Stimulated activated CD4-positive, alpha-beta T cell treated with anti-CD3 and anti-CD28 coated beads, Interleukin-4, amount 100 ng/mL, for 24 hours (primary cell): Measurements from ENCODE around the gene GZMM.

ENCODE experiments used
- DNase-seq: peaks from one replicate; pipeline ENCODE4 v3.0.0-alpha.2; 2020

Gene GZMM

DNA sequence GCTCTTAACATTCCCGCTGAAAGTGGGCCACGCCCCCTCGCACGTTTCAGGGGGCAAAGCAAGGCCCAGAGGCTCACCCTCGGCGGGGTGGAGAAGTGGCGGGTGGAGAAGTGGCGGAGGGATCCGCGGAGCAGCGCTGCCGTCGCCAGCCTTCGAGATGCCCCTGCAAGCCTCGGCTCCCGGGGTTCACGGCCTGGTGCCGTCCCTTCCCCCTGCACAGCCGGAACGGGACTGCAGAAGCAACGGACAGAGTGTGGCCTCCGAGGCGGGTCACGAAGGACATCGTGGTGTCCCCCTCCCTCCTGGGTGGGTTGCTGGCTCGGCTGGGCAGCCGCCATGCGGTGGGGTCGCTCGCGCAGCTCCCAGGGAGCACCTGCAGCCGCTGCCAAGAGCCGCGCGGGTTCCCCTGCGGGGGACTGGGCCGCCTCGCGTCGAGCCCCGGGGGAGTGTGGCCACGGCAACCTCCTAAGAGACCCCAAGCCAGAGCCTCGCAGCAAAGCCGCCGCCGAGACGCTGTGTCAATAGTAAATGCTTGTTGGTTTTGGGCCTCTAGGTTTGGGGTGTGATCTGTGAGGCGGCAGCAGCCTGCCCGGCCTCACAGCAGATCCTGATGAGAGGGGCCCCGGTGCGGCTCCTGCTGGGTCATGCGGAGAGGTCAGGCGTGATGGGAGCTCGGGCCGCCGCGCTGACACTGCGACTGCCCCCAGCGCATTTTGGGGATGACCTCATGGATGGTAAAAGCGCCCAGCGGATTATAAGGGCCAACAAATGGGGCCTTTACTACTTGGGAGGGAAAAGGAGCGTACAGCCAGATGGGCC is 31.1 kb upstream of the GZMM start:
- DNase-seq, result no peak

DNA sequence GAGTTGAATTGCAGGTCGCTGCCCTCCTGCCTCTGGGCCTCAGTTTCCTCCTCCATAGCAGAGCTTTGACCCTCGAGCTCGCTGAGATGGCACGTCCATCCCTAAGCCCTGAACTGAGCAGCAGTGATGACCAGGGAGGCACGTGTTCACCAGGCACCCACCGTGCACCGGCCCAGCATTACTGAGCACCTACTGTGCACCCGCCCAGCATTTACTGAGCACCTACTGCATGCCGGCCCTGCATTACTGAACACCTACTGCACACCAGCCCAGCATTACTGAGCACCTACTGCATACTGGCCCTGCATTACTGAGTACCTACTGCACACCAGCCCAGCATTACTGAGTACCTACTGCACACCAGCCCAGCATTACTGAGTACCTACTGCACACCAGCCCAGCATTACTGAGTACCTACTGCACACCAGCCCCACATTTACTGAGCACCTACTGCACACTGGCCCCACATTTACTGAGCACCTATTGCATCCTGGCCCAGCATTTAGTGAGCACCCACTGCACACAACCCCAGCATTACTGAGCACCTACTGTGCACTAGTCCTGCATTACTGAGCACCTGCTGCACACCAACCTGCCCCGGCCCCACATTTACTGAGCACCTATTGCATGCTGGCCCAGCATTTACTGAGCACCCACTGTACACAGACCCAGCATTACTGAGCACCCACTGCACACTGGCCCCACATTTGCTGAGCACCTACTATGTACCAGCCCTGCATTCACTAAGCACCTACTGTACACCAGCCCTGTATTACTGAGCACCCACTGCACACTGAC is 30.3 kb upstream of the GZMM start:
- no peak for DNase-seq

DNA sequence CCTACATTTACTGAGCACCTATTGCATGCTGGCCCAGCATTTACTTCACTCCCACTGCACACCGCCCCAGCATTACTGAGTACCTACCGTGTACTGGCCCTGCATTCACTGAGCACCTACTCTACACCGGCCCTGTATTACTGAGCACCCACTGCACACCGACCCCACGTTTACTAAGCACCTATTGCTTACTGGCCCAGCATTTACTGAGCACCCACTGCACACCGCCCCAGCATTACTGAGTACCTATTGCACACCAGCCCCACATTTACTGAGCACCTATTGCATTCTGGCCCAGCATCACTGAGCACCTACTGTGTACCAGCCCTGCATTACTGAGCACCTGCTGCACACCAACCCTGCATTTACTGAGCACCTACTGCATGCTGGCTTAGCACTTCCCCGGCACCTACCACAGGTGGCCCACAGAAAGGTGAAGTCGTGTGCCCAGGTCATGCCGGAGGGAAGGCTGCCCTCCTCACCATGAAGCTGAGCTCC is 29.6 kb upstream of the GZMM start:
- DNase-seq, result no peak

DNA sequence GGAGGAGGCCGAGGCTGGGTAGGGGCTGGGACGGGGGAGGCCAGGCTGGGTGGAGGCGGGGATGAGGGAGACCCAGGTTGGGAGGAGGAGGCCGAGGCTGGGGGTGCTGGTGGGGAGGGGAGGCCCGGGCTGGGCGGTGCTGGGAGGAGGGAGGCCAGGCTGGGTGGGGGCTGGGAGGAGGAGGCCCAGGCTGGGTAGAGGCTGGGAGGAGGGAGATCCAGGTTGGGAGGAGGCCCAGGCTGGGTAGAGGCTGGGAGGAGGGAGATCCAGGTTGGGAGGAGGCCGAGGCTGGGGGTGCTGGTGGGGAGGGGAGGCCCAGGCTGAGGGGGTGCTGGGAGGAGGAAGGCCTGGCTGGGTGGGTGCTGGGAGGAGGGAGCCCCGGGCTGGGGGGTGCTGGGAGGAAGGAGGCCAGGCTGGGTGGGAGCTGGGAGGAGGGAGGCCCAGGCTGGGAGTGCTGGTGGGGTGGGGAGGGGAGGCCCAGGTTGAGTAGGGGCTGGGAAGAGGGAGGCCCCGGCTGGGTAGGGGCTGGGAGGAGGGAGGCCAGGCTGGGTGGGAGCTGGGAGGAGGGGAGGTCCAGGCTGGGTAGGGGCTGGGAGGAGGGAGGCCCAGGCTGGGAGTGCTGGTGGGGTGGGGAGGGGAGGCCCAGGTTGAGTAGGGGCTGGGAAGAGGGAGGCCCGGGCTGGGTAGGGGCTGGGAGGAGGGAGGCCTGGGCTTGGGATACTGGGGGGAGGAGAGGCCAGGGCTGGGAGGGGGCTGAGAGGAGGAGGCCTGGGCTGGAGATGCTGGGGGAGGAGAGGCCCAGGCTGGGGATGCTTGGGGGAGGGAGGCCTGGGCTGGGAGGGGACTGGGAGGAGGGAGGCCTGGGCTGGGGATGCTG is 25.9 kb upstream of the GZMM start:
- DNase-seq, result no peak

DNA sequence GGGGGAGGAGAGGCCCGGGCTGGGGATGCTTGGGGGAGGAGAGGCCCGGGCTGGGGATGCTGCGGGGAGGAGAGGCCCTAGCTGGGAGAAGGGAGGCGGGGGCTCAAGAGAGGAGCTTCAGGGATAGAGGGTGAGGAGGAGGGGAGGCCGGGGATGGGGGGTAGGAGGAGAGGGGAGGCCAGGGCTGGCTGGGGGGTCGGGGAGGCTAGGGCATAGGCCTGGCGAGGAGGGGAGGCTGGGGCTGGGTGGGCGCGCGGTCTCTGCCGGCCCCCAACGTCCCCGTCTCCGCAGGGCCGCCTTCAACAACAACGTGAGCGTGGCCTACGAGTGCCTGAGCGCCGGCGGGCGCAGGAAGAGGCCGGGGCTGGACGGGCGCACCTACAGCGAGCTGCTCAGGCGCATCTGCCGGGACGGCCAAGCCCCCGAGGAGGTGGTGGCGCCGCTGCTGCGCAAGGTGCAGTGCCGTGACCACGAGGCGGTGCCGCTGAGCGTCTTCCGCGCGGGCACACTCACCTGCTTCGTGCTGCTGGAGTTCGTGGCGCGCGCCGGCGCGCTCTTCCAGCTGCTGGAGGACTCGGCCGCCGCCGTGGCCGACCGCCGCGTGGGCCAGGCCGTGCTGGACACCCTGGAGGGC is 25.1 kb upstream of the GZMM start:
- DNase-seq, result peak; percentile 60

DNA sequence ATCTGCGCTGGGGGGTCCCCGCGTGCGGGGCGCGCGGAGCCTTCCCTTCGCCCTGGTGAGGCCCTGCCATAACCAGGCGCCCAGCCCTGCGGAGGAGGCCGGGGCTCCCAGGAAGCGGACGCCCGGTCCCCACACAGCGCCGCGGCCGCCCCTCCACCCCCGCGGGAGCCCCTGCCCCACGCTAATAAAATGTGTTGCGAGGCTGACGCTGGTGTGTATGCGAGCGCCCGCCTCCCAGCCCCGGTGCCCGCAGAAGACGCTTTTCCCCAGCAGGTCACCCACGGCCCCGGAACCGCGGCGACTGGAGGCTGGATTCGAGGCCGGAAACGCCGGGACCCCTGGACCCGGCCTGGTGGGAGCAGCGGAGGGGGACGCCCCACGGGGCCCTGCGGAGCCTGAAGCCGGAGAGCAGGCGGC is 24.4 kb upstream of the GZMM start:
- DNase-seq, result no peak

DNA sequence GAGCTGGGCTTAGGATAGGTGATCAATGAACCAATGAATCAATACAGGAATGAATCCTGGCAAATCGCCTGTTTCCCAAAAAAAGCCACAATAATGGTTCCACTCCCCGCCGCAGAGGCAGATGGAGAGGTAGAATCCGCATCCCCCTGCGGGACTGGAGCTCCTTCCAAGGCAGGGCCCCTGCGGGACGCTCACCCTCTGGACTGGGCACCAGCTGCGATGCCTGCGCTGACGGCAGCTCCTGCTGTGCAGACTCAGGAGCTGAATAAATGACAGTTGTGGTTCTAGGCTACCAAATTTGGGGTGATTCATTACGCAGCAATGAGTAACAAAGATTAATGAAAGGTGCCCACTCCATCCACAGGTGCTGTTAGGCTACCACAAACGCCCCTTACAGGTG is 21.1 kb upstream of the GZMM start:
- no peak for DNase-seq

DNA sequence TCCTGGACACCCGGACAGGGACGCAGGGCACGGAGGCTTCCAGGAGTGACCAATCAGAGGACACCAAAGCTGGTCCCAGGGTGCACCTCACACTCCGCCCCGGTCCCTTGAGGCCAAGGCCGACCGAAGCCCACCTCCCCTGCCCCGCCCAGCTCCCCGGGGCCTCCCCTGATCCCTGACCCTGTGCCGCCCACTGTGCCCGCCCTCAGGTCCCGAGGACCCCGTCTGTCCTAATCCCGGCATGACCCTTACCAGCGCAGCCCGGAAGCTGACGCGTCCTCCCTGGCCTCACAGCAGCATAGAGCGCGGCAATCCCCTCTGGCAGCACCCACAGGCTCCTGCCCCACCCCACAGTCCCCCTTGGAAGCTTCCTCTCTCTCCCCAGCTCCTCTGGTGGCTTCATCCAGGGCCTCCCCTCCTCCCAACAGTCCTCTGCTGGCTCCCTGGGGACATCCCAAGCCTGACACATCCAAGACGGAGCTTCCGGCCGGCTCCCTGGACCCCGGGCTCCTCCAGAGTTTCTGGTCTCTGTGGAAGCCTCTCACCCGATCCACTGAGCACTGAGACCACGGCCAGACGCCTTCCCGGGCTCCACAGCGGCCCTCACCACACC is 19.7 kb upstream of the GZMM start:
- no peak for DNase-seq

DNA sequence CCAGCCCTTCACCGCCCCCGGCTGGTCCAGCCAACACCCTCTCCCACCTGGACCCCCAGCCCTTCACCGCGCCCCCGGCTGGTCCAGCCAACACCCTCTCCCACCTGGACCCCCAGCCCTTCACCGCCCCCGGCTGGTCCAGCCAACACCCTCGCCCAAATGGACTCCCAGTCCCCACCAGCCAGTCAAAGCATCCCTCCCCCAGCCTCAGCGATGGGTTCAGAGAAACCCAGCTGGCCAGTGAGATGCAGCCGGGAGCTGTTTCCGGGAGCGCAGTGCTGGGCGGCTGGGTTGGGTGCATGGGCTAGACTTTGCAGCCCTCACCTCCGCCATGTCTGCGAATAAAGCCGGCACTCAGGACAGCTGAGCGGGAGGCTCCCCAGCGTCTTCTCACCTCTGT is 18.8 kb upstream of the GZMM start:
- no peak for DNase-seq

DNA sequence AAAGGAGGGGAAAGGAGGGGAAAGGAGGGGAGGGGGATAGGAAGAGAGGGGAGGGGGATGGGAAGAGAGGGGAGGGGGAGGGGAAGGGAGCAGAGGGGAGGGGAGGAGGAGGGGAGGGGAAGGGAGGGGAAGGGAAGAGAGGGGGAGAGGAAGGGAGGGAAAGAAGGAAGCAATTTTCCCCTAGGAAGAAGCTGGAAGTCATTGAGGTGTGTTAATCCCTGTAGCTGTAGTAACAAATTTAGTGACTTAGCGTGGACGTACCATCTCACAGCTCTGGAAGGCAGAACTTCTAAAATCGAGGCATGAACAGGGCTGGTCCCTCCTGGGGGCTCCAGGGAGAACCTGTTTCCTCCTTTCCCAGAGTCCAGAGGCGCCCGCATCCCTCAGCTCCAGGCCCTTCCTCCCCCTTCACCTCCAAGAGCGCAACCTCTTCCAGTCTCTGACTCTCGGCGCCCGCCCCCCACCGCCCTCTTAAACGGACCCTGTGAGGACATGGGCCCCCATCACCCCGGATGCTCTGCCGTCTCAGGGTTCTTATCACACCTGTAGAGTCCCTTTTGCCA is 17.9 kb upstream of the GZMM start:
- DNase-seq, result no peak

DNA sequence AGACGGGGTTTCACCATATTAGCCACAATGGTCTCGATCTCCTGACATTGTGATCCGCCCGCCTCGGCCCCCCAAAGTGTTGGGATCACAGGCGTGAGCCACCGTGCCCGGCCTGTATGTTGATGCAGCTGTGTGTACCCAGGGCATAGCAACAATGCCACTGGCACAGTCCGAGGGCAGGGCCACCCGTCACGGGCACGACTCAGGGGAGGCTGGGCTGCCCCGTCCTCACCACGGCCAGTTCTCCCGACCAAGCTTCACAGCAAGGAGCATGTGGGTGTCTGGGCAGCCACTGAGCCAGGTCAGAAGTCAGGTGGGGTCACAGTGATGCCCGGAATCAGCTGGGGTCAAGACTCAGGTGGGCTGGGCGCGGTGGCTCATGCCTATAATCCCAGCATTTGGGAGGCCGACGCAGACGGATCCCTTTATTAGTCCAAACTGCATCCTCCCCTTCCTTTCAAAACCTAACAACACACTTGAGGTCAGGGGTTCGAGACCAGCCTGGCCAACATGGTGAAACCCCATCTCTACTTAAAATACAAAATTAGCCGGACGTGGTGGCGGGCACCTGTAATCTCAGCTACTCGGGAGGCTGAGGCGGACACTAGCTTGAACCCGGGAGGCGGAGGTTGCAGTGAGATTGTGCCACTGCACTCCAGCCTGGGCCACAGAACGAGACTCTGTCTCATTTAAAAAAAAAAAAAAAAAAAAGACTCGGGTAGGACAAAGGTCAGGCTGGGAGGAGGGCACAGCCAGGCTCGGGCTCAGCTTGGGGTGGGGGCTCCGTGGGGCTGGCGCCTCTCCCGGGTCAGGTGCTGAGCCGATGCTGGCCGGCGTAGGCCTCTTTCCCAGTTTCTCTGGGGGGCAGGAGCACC is 13.5 kb upstream of the GZMM start:
- DNase-seq, result no peak

DNA sequence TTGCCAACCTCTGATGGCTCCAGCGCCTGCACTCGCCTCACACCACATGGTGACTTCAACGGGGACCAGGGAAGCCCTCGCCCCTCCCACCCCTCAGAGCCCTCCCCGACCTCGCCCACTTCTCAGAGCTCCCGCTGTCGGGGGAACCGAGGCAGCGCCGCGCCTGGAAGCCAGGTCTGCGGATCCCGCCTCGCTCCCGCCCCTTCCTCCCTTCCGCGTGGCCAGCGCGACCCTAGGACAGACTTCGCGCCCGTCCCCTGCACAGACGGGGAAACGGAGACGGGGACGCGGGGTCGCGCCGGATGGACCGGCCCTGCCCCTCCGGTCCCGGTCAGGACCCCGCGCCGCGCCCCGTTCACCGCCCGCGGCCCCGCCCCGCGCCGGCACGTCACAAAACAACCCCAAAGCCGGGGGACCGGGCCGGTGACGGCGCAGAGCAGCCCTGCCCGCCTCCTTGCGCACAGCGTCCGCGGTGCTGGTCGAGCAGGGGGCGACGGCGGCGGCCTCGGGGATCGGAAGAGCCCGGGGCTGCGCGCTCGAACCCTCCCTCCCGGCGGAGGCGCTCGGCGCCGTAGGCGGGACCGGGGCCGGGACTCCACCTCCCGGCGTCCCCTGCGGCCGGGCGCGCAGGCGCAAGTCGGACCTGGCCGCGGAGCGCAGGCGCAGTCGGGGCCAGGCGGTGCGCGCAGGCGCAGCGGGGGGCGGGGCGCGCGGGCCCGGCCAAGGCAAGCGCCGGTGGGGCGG is 12.7 kb upstream of the GZMM start:
- DNase-seq, result peak; percentile 83

DNA sequence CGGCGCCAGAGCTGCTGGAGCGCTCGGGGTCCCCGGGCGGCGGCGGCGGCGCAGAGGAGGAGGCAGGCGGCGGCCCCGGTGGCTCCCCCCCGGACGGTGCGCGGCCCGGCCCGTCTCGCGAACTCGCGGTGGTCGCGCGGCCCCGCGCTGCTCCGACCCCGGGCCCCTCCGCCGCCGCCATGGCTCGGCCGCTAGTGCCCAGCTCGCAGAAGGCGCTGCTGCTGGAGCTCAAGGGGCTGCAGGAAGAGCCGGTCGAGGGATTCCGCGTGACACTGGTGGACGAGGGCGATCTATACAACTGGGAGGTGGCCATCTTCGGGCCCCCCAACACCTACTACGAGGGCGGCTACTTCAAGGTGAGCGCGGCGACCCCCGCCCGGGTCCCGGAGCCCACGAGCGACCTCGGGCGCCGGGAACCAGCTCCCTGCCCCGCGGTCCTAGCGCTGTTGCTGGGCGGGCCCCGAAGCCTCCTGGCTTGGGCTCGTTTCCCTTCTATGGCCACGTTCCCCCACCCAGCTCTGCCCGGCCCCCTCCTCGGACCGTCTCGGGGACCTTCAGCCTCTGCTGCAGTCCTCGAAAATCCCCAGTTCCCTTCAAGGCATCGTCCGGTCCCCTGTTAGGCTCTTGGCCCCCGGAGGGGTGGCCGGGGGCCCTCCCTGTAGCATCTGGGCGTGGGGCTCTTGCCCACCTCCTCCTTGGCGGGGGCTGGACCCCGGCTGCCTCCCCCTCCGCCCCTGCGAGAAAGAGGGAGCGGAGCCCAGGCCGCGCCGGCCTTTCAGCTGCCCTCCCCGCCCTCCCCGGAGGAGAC is 11.9 kb upstream of the GZMM start, which contains the start of gene CDC34:
TSS of gene CDC34 (plus strand) at position 8 of the 808 bp plus-strand sequence. CDS start at position 180, 172 bp downstream.
- no peak for DNase-seq

DNA sequence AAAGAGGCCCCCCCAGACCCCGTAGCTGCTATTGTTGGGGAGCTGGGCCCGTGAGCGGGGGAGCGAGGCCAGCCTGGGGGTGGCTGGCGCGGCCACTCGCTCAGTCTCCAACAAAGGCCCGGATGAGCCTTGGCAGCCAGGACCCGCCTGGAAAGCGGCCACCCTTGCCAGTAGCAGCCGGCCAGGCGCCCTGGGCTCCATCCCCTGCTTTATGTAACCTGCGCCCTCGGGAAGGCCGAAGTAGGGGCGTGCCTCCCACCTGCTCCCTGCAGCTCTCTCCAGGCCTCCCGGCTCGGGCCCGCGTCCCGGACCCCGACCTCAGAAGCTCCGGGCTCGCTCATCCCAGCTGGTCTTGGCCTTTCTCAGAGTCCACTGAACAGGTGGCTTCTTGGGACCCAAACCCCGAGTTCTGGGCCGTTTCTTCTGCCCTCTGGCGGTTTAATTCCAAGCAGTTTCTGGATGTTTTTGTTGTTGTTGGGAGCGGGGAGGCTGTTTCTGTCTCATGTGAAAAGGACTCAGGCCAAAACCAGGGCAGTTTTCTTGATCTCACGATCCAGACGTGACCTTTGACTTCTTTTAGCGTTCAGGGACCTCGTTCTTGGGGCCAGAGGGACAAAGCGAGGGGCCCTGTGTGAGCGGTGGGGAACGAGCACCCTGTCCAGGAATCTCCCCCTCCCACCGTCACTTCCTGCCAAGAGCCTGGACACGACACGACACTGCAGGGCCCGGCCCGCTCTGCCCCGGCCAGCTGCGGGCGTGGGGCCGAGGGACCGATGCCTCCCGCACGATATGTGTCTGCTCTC is 11.1 kb upstream of the GZMM start:
- DNase-seq, result peak; percentile 43

DNA sequence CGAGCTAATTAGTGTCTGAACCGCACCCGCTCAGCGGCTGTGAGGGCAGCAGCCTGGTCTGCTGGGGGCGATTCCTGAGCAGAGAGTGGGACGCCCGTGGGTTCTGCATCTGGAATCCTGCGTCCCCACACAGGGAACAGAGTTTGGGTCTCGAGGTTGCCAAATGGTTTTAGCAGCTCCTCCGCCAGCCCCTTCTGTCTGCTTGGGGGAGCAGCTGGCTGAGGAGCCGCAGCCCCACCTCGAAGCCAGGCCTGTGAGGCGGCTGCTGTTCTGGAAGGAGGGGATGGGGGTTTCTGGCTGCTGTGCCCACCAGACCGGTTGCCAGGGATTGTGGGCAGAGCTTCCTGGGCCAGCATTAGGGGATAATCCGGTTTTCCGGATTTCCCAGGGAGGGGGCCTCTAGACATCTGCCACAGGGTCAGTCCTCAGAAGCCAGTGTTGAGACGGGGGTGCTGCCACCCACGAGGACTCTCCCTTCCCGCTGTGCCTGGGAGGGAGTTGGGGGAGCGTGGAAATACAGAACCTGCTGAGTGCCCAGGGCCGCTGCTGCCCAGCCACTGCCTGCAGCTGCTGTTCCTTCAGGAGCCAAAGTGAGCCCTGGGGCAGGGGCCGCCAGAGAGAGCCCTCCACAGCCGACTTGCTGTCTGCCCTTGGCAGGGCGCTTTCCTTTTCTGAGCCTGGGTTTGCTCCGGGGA is 10.3 kb upstream of the GZMM start:
- DNase-seq, result no peak

DNA sequence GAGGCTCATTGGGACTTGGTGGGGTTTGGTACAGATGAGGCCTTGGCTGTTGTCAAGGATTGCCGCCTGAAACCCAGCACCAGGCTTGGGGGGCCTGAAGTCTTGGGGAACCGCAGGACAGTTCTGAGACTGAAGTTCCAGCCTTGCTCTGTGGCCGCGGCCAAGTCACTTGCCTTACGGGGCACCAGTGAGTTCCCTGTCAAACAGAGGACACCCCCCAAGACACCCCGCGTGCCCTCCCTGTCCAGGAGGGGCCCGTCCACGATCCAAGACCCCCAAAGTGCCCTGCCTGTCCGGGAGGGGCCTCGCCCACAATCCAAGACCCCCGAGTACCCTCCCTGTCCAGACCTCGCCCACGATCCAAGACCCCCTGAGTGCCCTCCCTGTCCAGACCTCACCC is 9.8 kb upstream of the GZMM start:
- DNase-seq, result no peak
